Liver (tissue), 3 donors: ENCODE data around the gene HMG20B.
"Not testable (repeated sequence)": the region's sequence is repeated elsewhere in the genome, so short reads cannot be mapped to it uniquely, and the experiment has no call there.

Experiments
- ATF3 ChIP-seq: IDR thresholded peaks from 2 replicates; pipeline ENCODE4 v1.6.1; 2016; ENCODE audit warnings: antibody characterized with exemption
- CTCF ChIP-seq: fragments of 150-350 bp; IDR thresholded peaks from 2 replicates; pipeline ENCODE4 v1.5.1; 2017; ENCODE audit warnings: improper control_type of control experiment, low read depth, low read length; ENCODE audit not compliant: missing input control
- EGR1 ChIP-seq, 2 donors: IDR thresholded peaks; 2 replicates each; pipeline ENCODE4 v1.6.1; 2016 to 2018; ENCODE audit warnings: antibody characterized with exemption in 2 of 2, low read depth in 2 of 2
- FOXA1 ChIP-seq: IDR thresholded peaks from 2 replicates; pipeline ENCODE4 v1.6.1; 2016; ENCODE audit warnings: antibody characterized with exemption
- GABPA ChIP-seq, 2 donors: IDR thresholded peaks in 1 of 2; conservative IDR thresholded peaks in 1 of 2; 2 replicates each; pipeline ENCODE4 v1.6.1; 2016; ENCODE audit warnings: antibody characterized with exemption in 2 of 2, mild to moderate bottlenecking in 1 of 2, moderate library complexity in 1 of 2
- JUND ChIP-seq, 2 donors: IDR thresholded peaks; 2 replicates each; pipeline ENCODE4 v1.6.1; 2016; ENCODE audit warnings: antibody characterized with exemption in 2 of 2
- NR2F2 ChIP-seq: IDR thresholded peaks from 2 replicates; pipeline ENCODE4 v1.6.1; 2016; ENCODE audit warnings: antibody characterized with exemption
- REST ChIP-seq: IDR thresholded peaks from 2 replicates; pipeline ENCODE4 v1.6.1; 2016; ENCODE audit warnings: antibody characterized with exemption, mild to moderate bottlenecking
- RXRA ChIP-seq, 2 donors: IDR thresholded peaks; 2 replicates each; pipeline ENCODE4 v1.6.1; 2017 to 2018; ENCODE audit warnings: antibody characterized with exemption in 2 of 2, mild to moderate bottlenecking in 1 of 2
- TAF1 ChIP-seq: conservative IDR thresholded peaks from 2 replicates; pipeline ENCODE4 v1.6.1; 2016; ENCODE audit warnings: antibody characterized with exemption, mild to moderate bottlenecking
- YY1 ChIP-seq: IDR thresholded peaks from 2 replicates; pipeline ENCODE4 v1.6.1; 2016; ENCODE audit warnings: antibody characterized with exemption, mild to moderate bottlenecking
- donor health status: healthy.
- donor health status: healthy.

- not testable (repeated sequence) for TF ChIP-seq CTCF; YY1; REST; ATF3; FOXA1; NR2F2; GABPA (IDR thresholded peaks at IDR 0.05 in 1 of 2, conservative IDR thresholded peaks at IDR 0.05 in 1 of 2); EGR1 (IDR thresholded peaks at IDR 0.05; ENCODE audit: low read depth in 2 of 2); RXRA (IDR thresholded peaks at IDR 0.05); JUND (IDR thresholded peaks at IDR 0.05); TAF1
Measured at GRCh38 chr19:3581792-3582191, 9.0 kb downstream of the HMG20B start.
